Loucy (cell line): Measurements from ENCODE around the gene FAM169A.
A peak's percentile ranks its signal among the peaks of the same experiment; 100 is the strongest.

ENCODE experiments used
- H2AFZ ChIP-seq: fragments of 200-600 bp; sonication (generic); 2 replicates; pipeline ENCODE4 v1.6.0; 2016; ENCODE audit warnings: antibody characterized with exemption, mild to moderate bottlenecking, low read length, moderate library complexity
- H3F3A ChIP-seq: fragments of 200-600 bp; 2 replicates; pipeline ENCODE4 v1.6.0; 2016; ENCODE audit warnings: antibody characterized with exemption, low read depth, mild to moderate bottlenecking
- H3K27me3 ChIP-seq: fragments of 200-600 bp; sonication (generic); 2 replicates; pipeline ENCODE4 v1.6.1; 2014; ENCODE audit warnings: low read length, mild to moderate bottlenecking; ENCODE audit not compliant: insufficient read depth, poor library complexity, severe bottlenecking
- H3K36me3 ChIP-seq: fragments of 200-600 bp; sonication (generic); 2 replicates; pipeline ENCODE4 v1.6.1; 2016; ENCODE audit warnings: low read length; ENCODE audit not compliant: insufficient read depth
- H3K4me1 ChIP-seq: fragments of 200-600 bp; sonication (generic); 2 replicates; pipeline ENCODE4 v1.5.1; 2014; ENCODE audit warnings: low read length, mild to moderate bottlenecking; ENCODE audit not compliant: insufficient read depth, poor library complexity, severe bottlenecking
- H3K4me2 ChIP-seq: fragments of 200-600 bp; sonication (generic); 2 replicates; pipeline ENCODE4 v1.6.0; 2014; ENCODE audit warnings: antibody characterized with exemption, low read length, low read depth, mild to moderate bottlenecking; ENCODE audit not compliant: poor library complexity, severe bottlenecking
- H3K4me3 ChIP-seq: fragments of 200-600 bp; sonication (generic); 2 replicates; pipeline ENCODE4 v1.5.1; 2014; ENCODE audit warnings: low read length, mild to moderate bottlenecking, mixed read lengths; ENCODE audit not compliant: poor library complexity, severe bottlenecking
- H3K79me2 ChIP-seq: fragments of 200-600 bp; sonication (generic); 2 replicates; pipeline ENCODE4 v1.6.1; 2014; ENCODE audit warnings: low read length; ENCODE audit not compliant: insufficient read depth
- H3K9ac ChIP-seq: fragments of 200-600 bp; sonication (generic); 2 replicates; pipeline ENCODE4 v1.6.0; 2014; ENCODE audit warnings: mild to moderate bottlenecking, low read depth, low read length, moderate library complexity; ENCODE audit not compliant: poor library complexity, severe bottlenecking
- H3K9me2 ChIP-seq: fragments of 200-600 bp; sonication (generic); replicated peaks from 2 replicates; pipeline ENCODE4 v1.6.1; 2016; ENCODE audit warnings: low read depth, low read length, mixed read lengths
- H3K9me3 ChIP-seq: fragments of 200-600 bp; sonication (generic); 2 replicates; pipeline ENCODE4 v1.6.1; 2014; ENCODE audit warnings: mild to moderate bottlenecking, antibody characterized with exemption, low read length, low read depth; ENCODE audit not compliant: insufficient read depth
- H4K20me1 ChIP-seq: fragments of 200-600 bp; sonication (generic); 2 replicates; pipeline ENCODE4 v1.6.0; 2014; ENCODE audit warnings: antibody characterized with exemption, low read length, mild to moderate bottlenecking; ENCODE audit not compliant: insufficient read depth, poor library complexity, severe bottlenecking
- CTCF ChIP-seq: fragments of 200-600 bp; sonication (generic); conservative IDR thresholded peaks from 2 replicates; pipeline ENCODE4 v1.5.1; 2014; ENCODE audit warnings: mild to moderate bottlenecking, antibody characterized with exemption, low read length
- EZH2phosphoT487 ChIP-seq: fragments of 200-600 bp; IDR thresholded peaks from 2 replicates; pipeline ENCODE4 v1.6.1; 2018; ENCODE audit warnings: antibody characterized with exemption, mild to moderate bottlenecking, moderate library complexity, borderline replicate concordance

The FAM169A gene

GRCh38 chr5:74894351-74894750 is 28.2 kb upstream of the FAM169A start:
- no peak for TF ChIP-seq EZH2phosphoT487
- TF ChIP-seq CTCF = no peak
- Histone ChIP-seq H3K36me3 (no peaks in the 10 kb centered on the region), H3K4me3 (no peak overlapping the region), H3K9me2 (no peaks in the 10 kb centered on the region), H3K4me1 (no peaks in the 10 kb centered on the region), H3K79me2 (no peaks in the 10 kb centered on the region), H3K4me2 (no peak overlapping the region), H3K9ac (no peak overlapping the region), H3F3A (no peaks in the 10 kb centered on the region), H2AFZ (no peak overlapping the region), H3K27me3 (no peaks in the 10 kb centered on the region), H4K20me1 (no peaks in the 10 kb centered on the region), H3K9me3 (no peaks in the 10 kb centered on the region)

- H3K79me2 ChIP-seq = no peaks in the 10 kb centered on the region
- no peaks in the 10 kb centered on the region for H3F3A ChIP-seq
- no peaks in the 10 kb centered on the region for H3K36me3 ChIP-seq
- no peak overlapping the region for H2AFZ ChIP-seq
- TF ChIP-seq CTCF (no peak), EZH2phosphoT487 (no peak)
- H3K9ac ChIP-seq = no peak overlapping the region
- no peaks in the 10 kb centered on the region for H3K4me1 ChIP-seq
- no peak overlapping the region for H3K4me3 ChIP-seq
- H4K20me1 ChIP-seq = no peaks in the 10 kb centered on the region
- H3K4me2 ChIP-seq = no peak overlapping the region
- no peaks in the 10 kb centered on the region for H3K9me2 ChIP-seq
- no peaks in the 10 kb centered on the region for H3K9me3 ChIP-seq
- H3K27me3 ChIP-seq = no peaks in the 10 kb centered on the region
These were observed 26.7 kb upstream of the FAM169A start for GRCh38 chr5:74892921-74893320.

DNA sequence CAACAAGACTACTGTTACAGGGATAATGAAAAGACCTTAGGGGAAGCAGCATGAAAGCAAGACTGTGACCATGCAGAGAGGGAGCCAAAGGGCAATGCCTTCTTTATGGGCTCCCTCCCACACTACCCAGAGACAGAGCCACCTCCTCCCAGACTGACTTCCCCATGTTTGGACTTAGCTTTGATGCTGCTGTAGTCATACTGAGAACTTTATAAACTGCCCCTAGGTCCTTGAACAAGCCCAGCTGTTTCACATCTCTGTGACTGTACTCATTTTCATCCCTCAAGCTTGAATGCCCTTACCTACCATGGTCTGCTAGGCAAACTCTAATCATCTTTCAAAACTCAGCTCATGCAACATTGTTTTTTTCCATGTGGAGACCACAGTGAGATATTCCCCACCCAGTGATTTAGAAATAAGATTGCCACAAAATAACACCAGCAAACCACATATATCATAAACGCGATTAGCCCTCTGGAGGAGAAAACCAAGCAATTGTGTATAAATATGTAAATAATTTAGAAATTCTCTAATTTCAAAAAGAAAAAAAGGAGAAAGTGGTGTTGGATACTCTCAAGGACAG is 23.4 kb upstream of the FAM169A start:
- Histone ChIP-seq H3K9me3 (no peaks in the 10 kb centered on the region), H3K36me3 (no peaks in the 10 kb centered on the region), H3K4me1 (peaks cover 2% of the 10 kb centered on the region), H3K4me3 (no peak overlapping the region), H2AFZ (0 out of 2 replicates have a peak overlapping the region, but pooled peaks have one; percentile 33), H3K9me2 (no peaks in the 10 kb centered on the region), H3K4me2 (no peak overlapping the region), H3K27me3 (no peaks in the 10 kb centered on the region), H3K79me2 (no peaks in the 10 kb centered on the region), H3F3A (no peaks in the 10 kb centered on the region), H4K20me1 (no peaks in the 10 kb centered on the region), H3K9ac (no peak overlapping the region)
- TF ChIP-seq CTCF (no peak), EZH2phosphoT487 (no peak)
